ENCODE measurements around the gene TRIM8.

DNA sequence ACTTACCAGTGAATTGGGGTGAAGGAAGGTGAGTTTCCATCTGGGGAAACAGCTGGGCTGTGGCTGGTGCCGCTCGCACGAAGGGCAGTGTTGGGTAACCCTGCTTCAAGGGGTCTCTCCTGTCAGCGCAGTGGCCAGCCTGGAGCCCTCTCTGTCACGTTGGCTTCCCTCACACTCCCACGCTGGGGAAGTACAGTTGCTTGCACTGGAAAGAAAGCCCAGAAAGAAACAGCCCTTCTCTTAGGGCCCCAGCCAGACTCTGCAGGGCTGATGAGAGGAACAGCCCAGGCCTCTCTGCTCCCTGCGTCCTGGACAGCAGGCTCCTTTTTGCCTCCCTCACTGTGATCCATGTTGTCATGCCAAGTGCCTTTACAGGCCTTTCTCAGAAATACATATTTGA lies 40.3 kb upstream of the TRIM8 start:
- no peak for TF ChIP-seq CTCF (IDR thresholded peaks at IDR 0.05; ENCODE audit: insufficient read depth, low read length, poor library complexity, severe bottlenecking)
- TF ChIP-seq EZH2phosphoT487 (conservative IDR thresholded peaks at IDR 0.05; ENCODE audit: low read length): no peak

All from SU-DHL-6 (cell line).